Esophagus squamous epithelium (tissue), 4 donors: ENCODE results near the gene MICAL2.

Experiments
- POLR2A ChIP-seq, 4 donors: fragments of 450-650 bp; IDR thresholded peaks; one replicate each; pipeline ENCODE4 v1.6.1; 2017; ENCODE audit warnings: antibody characterized with exemption in 4 of 4, mild to moderate bottlenecking in 4 of 4, moderate library complexity in 3 of 4
- TF ChIP-seq, protein P1 (sequence below), 6 experiments: fragments of 450-650 bp in 4 of 6; fragments of 200-600 bp in 2 of 6; sonication (generic) in 2 of 6; IDR thresholded peaks; one replicate each; pipeline ENCODE4 v1.5.1; 2016 to 2019; ENCODE audit warnings: antibody characterized with exemption in 6 of 6, mild to moderate bottlenecking in 4 of 6, moderate library complexity in 4 of 6

DNA sequence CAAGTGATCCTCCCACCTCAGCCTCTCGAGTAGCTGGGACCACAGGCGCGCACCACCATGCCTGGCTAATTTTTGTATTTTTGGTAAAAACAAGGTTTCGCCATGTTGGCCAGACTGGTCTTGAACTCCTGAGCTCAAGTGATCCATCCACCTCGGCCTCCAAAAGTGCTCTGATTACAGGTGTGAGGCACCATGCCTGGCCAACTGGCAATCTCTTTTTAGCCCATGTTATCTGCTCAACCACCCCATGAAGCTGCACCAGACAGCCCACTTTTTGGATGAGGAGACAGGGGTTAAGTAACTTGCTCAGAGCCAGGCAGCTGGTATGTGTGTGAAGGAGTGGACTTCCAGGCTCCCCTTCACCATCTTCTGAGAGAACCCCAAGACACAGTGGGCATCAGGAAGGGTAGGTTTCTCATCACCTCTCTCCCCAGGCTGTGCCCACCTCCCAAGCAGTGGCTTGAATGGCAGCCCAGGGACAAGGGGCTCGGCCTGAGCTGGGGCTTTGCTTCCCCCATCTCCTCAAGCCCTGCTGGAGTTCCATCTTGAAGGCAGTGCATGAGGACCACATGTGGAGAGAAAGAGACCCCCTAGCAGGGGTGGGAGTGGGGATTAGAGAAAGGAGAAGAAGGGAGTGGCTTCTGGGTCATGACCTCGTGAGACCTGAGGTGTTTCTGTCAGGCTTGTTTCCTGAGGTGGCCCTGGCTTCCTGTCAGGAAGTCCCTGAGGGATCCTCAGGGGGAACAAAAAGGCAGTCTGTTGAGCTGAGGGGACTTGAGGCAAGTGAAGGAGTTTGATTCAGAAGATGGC lies 179.5 kb downstream of the MICAL2 start:
- TF ChIP-seq, protein P1, sequence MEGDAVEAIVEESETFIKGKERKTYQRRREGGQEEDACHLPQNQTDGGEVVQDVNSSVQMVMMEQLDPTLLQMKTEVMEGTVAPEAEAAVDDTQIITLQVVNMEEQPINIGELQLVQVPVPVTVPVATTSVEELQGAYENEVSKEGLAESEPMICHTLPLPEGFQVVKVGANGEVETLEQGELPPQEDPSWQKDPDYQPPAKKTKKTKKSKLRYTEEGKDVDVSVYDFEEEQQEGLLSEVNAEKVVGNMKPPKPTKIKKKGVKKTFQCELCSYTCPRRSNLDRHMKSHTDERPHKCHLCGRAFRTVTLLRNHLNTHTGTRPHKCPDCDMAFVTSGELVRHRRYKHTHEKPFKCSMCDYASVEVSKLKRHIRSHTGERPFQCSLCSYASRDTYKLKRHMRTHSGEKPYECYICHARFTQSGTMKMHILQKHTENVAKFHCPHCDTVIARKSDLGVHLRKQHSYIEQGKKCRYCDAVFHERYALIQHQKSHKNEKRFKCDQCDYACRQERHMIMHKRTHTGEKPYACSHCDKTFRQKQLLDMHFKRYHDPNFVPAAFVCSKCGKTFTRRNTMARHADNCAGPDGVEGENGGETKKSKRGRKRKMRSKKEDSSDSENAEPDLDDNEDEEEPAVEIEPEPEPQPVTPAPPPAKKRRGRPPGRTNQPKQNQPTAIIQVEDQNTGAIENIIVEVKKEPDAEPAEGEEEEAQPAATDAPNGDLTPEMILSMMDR (IDR thresholded peaks at IDR 0.05) = no peak
- TF ChIP-seq POLR2A (IDR thresholded peaks at IDR 0.05) = no peak
